D721Med (cell line): ENCODE data around the gene IQGAP2.
"Not testable (repeated sequence)": the region's sequence is repeated elsewhere in the genome, so short reads cannot be mapped to it uniquely, and the experiment has no call there.

Experiments
- DNase-seq: peaks from one replicate; pipeline ENCODE4 v3.0.0; 2011; ENCODE audit warnings: low spot score; ENCODE audit not compliant: insufficient read length
- FAIRE-seq: peaks from 2 replicates; lab custom pipeline; 2011; peaks lifted over from hg19 to GRCh38; lab: Jason Lieb, UNC
- TF ChIP-seq, protein P1 (sequence below): IDR thresholded peaks from 2 replicates; pipeline ENCODE4 v1.5.1; 2012; ENCODE audit warnings: mild to moderate bottlenecking, control low read depth; ENCODE audit not compliant: insufficient read depth; ENCODE audit errors: missing control alignments

The IQGAP2 gene

DNA sequence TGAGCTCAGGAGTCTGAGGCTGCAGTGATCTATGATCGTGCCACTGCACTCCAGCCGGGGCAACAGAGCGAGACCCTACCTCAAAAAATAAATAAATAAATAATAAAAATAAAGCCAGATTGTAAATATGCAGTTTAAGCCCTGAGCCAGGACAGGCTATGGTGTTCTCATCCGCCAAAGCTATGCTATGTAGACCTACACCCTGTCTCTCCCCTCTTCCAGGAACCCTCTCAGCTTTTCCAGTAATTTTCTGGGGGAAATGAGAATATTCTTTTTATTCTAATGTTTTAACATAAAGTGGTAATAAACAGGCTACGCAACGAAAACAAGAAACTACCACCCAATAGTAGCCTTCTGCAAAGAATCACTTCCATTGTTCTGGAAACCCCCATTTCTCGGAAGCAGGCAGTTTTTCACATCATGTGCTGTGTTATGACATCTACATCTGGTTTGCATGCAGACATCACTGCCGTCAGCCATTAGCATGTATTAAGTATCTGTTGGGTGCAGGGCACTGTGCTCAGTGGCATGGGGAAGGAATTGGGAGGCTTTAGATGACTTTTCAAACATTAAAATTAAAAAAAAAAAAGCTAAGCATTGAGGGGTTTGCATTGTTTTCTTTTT is 274.9 kb downstream of the IQGAP2 start:
- FAIRE-seq (no peak), DNase-seq (no peak)
- TF ChIP-seq, protein P1, sequence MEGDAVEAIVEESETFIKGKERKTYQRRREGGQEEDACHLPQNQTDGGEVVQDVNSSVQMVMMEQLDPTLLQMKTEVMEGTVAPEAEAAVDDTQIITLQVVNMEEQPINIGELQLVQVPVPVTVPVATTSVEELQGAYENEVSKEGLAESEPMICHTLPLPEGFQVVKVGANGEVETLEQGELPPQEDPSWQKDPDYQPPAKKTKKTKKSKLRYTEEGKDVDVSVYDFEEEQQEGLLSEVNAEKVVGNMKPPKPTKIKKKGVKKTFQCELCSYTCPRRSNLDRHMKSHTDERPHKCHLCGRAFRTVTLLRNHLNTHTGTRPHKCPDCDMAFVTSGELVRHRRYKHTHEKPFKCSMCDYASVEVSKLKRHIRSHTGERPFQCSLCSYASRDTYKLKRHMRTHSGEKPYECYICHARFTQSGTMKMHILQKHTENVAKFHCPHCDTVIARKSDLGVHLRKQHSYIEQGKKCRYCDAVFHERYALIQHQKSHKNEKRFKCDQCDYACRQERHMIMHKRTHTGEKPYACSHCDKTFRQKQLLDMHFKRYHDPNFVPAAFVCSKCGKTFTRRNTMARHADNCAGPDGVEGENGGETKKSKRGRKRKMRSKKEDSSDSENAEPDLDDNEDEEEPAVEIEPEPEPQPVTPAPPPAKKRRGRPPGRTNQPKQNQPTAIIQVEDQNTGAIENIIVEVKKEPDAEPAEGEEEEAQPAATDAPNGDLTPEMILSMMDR = no peak

DNA sequence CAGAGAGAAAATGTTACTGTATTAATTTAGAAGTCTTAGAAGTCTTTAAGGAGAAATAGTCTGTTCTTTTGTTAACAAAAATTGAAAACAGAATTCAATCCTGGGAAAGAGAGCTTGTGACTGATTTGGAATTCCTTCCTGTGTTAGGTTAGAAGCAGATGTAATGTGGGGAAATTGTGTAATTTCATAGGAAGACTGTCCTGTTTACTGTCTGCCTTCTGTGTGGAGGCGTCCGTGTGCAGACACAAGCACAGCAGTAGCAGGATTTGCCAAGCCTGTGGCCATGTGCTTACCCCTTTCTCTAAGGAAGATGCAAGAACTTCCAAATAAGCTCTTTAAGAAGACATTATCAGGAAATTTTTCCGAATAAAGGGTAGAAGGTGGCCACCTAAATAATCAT is 276.1 kb downstream of the IQGAP2 start:
- TF ChIP-seq, protein P1 = no peak
- FAIRE-seq (no peak), DNase-seq (no peak)

DNA sequence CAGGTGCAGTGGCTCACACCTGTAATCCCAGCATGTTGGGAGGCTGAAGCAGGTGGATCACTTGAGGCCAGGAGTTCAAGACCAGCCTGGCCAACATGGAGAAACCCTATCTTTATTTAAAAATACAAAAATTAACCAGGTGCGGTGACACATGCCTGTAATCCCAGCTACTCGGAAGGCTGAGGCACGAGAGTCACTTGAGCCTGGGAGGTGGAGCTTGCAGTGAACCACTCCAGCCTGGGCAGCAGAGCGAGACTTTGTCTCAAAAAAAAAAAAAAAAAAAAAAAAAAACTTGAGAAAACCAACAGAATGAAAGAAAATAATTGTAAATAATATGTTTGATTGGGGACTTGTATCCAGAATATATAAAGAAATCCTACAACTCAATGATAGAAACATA is 277.7 kb downstream of the IQGAP2 start:
- not testable (repeated sequence) for DNase-seq

DNA sequence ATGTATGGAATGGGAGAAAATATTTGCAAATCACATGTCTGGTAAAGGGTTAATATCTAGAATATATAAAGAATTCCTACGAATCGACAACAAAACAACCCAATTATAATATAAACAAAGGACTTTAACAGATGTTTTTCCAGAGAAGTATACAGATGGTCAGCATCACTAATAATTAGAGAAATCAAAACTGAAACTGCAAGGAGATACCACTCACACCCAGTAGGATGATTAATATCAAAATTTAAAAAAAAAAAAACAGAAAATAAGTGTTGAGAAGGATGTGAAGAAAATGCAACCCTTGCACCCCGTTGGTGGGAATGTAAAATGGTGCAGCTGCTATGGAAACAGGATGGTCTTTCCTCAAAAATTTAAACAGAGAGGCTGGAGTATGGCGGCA is 278.2 kb downstream of the IQGAP2 start:
- DNase-seq (no peak), FAIRE-seq (no peak)
- TF ChIP-seq, protein P1 = no peak

More for the DNA sequence above, 277.7 kb downstream of the IQGAP2 start:
- FAIRE-seq = not testable (repeated sequence)

DNA sequence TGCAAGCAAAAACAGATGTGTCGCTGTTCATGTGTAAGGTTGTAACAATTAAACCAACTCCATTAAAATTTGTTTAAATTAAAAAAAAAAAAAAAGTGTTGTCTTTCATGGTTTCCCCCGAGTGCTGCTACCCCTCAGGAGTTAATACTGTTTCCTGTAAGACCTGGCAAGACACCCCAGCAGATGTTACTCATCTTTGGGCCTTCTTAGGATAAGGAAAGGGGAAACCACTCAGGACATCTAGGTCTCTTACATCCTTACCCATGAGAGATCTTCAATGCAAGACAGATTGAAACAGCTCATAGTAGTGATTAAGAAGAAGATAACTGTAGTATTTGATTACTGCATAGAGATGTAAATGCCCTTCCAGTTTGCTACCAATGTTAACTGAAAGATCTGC is 279.3 kb downstream of the IQGAP2 start:
- DNase-seq (no peak), FAIRE-seq (no peak)
- TF ChIP-seq, protein P1 = no peak

DNA sequence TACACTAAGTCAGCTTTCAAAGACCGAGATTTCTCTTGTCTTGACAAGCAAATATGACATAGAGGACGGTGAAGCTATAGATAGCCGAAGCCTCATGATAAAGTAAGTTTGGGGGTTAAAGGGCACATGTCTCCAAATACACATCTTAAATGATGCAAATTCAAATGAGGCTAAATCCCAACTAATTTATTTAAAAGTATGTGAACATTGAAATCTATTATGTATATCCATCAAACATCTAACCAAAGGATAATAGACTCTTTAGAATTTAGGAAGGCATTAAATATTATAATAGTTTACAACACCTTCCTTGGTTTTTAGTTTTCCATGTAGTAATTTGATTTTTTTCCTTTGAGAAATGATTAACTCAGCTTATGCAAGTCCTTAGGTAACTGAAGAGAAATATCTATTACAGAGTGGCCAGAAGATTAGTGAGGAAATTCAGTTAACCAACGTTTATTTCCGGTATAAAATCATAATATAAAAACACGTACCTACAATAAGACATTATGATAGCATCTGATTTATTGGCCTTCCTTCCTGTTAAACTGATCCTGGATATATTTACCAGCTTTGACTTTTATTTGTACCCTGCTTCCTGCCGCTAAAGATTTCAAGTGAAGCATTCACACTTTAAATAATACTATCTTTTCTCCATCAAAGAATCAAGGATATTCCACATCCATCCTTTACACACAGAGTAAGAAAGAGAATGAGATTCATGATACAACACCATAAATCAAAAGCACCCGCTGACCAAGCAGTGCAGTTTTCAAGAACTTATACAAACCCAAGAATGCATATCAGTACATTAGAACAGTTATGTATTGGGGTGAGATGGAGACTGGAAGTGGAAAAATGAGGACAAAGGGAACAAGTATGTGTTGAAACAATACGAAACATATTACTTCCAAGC is 281.0 kb downstream of the IQGAP2 start:
- DNase-seq (no peak), FAIRE-seq (no peak)
- TF ChIP-seq, protein P1 = no peak

DNA sequence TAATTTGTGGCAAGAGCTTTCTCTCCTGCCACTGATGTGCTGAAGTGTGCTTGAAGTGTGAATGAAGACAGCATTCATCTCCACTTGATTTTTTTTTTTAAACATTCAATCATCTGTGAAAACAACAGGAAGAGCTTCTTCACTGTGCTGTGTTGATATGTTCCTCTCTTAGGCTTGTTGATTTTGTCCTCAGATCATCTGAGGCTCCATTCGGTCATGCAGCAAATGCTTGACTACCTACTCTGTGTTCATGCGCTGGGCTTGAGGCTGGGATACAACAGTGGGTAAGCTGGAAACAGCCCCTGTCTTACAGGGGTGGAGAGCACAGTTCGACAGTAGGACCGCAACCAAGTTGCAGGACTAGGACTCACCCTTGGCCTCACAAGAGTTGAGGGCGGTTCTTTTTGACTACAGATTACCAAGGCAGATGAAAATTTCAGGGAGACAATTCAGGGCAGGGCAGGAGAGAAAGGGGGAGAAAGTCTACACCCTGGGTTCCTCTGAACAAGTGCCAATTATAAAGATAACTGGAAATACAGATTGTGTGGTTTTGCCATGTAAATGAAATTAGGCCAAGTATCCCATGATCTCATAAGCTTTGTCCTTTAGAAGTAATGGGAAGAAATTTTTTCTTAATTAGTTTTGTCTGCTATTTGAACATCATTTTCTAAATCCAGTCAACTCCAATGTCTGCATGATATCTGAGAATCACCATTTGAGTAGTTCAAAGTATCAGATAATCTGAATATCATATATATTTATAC is 281.9 kb downstream of the IQGAP2 start:
- FAIRE-seq = no peak
- TF ChIP-seq, protein P1 = no peak
- DNase-seq = no peak
